IPS-18c (cell line): Measurements from ENCODE around the gene ARAP3.
"Not testable (repeated sequence)": the region's sequence is repeated elsewhere in the genome, so short reads cannot be mapped to it uniquely, and the experiment has no call there.

Source experiments
- H3K4me3 ChIP-seq: 2 replicates; pipeline ENCODE4 v1.7.0; 2013; ENCODE audit warnings: low read depth, mild to moderate bottlenecking, low read length, moderate library complexity; ENCODE audit not compliant: insufficient read depth
- H3K9me3 ChIP-seq: one replicate; pipeline ENCODE4 v1.6.1; 2013; ENCODE audit warnings: mild to moderate bottlenecking, low read length, moderate library complexity; ENCODE audit not compliant: control insufficient read depth, insufficient read depth

The ARAP3 gene

DNA sequence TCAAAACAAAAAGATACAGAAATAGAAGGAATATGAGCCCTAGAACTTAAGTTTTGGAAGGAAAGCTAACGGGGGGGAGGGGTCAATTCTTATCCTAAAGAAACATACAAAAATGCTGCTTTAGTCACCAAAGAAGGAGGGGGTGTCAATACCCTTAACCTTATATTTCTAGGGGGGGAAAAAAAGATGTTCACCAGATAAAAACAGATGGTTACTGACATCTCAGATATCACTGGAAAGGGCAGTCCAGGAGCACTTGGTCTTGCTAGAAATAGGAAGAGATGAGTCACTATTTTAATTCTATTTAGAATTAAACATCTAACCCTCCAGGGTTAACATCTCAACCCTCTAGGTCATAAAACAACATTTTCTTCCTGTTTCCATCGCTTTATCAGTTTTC, 64.9 kb downstream of the ARAP3 start:
- Histone ChIP-seq H3K4me3 (peak overlapping the region; percentile 87; the same call in 1 of the 2 replicates), H3K9me3 (no peaks in the 10 kb centered on the region)

- Histone ChIP-seq H3K9me3 (no peaks in the 10 kb centered on the region), H3K4me3 (no peak overlapping the region)
These were observed 65.9 kb downstream of the ARAP3 start for GRCh38 chr5:141615991-141616720.

- Histone ChIP-seq H3K9me3 (no peaks in the 10 kb centered on the region), H3K4me3 (no peak overlapping the region)
These were observed 68.7 kb downstream of the ARAP3 start for GRCh38 chr5:141613344-141613743.

DNA sequence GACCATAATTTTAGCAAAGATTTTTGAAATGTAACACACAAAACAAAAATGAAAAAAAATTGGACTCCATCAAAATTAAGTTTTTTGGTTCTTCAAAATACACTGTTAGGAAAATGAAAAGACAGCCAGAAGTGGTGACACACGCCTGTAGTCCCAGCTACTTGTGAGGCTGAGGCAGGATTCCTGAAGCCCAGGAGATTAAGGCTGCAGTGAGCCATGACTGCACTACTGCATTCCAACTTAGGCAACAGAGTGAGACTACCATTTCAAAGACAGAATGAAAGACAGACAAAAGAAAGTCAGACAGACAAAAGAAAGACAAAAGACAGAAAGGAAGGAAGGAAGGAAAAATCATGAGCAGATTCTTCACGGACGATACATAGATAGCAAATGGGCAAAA, 70.7 kb downstream of the ARAP3 start:
- Histone ChIP-seq H3K9me3 (no peaks in the 10 kb centered on the region), H3K4me3 (no peak overlapping the region)

GRCh38 chr5:141609921-141610320, 72.1 kb downstream of the ARAP3 start:
- not testable (repeated sequence) for H3K4me3 ChIP-seq, H3K9me3 ChIP-seq

DNA sequence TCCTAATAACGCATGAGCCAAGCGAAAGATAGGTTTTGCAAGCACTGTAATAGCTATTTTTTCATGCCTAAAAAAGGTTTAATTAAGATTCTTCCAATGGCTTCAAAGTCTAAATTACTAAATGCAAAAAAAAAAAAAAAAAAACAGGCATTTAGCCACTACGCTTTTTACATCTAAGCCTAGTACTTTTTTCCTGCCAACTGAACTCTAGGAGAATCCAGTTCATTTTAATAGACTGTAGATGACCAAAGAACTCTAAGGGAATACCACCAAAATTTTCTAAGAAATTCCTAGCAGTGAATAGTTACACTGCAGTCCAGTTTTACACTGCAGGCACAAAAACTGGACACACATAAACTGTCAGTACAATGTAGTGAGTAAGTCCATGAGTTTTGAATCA, 73.0 kb downstream of the ARAP3 start:
- H3K9me3 ChIP-seq = no peaks in the 10 kb centered on the region
- H3K4me3 ChIP-seq = no peak overlapping the region

DNA sequence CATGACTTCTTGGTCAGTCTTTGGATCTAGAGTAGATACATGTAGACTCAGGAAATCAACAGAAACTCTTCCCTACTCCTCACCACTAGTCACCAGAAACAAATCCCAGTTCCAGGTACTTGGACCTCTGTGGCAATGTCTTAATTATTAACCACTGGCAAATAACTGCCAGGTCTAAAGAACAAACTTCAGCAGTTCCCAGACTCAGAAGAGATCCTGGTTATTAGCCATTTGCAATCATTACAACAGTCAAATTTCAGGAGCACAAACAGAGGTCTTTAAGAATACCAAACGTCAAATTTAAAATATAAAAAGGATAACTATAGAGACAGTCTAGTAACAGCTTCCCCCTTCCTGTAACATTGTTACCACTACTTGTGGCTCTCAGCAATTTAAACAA, 73.5 kb downstream of the ARAP3 start:
- Histone ChIP-seq H3K9me3 (no peaks in the 10 kb centered on the region), H3K4me3 (no peak overlapping the region)

DNA sequence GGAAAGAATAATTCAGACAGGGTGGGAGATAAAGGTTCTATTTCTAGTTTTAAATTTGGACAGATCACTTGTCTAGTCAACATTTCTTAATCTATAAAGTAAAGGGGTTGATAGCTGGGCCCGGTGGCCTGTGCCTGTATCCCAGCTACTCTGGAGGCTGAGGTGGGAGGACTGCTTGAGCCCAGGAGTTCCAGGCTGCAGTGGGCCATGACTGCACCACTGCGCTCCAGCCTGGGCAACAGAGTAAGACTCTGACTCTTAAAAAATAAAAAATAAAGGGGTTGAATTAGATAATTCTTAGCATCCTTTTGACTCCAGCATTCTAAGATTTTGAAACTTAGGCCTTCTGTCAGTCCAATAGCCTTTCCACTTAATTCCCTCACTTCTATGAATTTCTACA, 74.0 kb downstream of the ARAP3 start:
- H3K9me3 ChIP-seq = no peaks in the 10 kb centered on the region
- no peak overlapping the region for H3K4me3 ChIP-seq

GRCh38 chr5:141605523-141606277, 76.3 kb downstream of the ARAP3 start:
- Histone ChIP-seq H3K9me3 (no peaks in the 10 kb centered on the region), H3K4me3 (no peak overlapping the region)

DNA sequence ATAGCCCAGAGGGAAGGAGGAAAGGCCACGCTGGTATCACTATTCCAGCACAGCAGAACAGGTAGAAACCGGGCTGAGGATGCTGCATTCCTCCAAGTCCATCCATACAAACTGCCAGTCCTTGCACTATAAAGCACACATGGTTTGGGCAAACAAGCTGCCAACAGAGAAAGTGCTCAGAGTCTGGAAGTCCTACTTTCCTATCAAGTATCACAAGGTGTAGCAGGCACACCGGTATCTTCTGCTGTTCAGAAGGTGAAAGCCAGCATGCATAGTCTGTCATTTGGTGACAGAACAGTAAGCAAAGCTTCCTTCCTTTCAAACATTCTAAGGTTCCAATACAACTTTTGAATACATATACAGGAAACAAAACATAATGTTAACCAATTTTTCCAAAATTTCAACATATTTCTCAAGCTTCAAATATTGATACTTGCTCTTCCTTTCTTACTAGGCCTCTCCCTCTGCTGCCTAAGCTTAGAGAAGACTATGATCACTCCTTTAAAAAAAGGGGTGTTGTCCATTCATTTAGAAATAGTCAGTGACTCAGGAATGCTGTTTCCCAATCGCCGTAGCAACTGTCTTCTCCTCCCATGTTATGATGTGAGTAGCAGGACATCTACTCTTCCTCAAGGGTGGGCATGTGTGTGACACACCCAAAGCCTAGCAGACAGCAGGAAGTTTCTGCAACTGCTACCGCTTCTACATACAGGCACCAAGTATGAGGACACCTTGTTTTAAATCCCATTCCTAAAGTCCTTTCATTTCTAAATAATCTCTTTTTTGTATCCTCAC, 77.9 kb downstream of the ARAP3 start:
- Histone ChIP-seq H3K9me3 (no peaks in the 10 kb centered on the region), H3K4me3 (no peak overlapping the region)
